Bronchial epithelial cell (primary cell): ENCODE data around the gene FHIT. TPM values are rescaled to one million over a fixed set of nuclear protein-coding genes. Genes with fewer than 3 reads are reported as not detected.

ENCODE experiments used
- DNase-seq: peaks from one replicate; pipeline ENCODE4 v3.0.0-alpha.2; 2010; ENCODE audit warnings: low read depth
- FAIRE-seq: peaks from 2 replicates; lab custom pipeline; 2011; peaks lifted over from hg19 to GRCh38; lab: Jason Lieb, UNC
- H3K27me3 ChIP-seq: 2 replicates; pipeline ENCODE4 v1.5.1; 2011; ENCODE audit warnings: low read length; ENCODE audit not compliant: control insufficient read depth, insufficient read depth
- H3K36me3 ChIP-seq: 2 replicates; pipeline ENCODE4 v1.5.1; 2011; ENCODE audit warnings: low read length; ENCODE audit not compliant: control insufficient read depth, insufficient read depth
- H3K4me3 ChIP-seq: 2 replicates; pipeline ENCODE4 v1.5.1; 2011; ENCODE audit warnings: mild to moderate bottlenecking, low read depth, low read length, control low read depth
- CTCF ChIP-seq: IDR thresholded peaks from 2 replicates; pipeline ENCODE4 v1.5.1; 2011; ENCODE audit warnings: mild to moderate bottlenecking, moderate library complexity, low read length, control low read depth, inconsistent platforms; ENCODE audit not compliant: insufficient read depth, severe bottlenecking
- total RNA-seq: library from RNA; depleted of rRNA; stranded (reverse); fragments of >200 nt; gene quantifications from 2 replicates; pipeline ENCODE4 v1.2.1, GENCODE V29; 2014

Gene FHIT
- total RNA-seq, 1 donor from 2014 or later, result 1.6 TPM

GRCh38 chr3:59914251-59914650 is 1337.0 kb downstream of the FHIT start:
- no peak for DNase-seq

DNA sequence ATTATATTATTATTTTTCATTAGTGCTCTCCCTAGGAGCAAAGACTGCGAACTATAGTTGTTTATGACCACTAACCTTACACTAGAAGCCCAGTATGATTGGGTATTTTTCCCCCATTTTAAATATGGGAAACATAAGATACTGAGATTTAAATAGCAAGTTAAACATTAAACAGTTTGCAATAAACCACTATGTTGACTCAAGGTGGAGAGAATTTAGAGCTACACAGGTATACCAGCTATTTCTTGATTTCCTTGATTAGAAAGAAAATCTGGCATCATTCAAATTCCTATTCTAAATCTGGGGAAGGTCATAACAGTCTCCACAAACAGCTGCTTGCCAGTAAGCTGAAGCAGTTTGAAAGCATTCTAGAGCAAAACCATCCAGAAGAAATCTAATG is 1337.6 kb downstream of the FHIT start:
- no peak for TF ChIP-seq CTCF
- Histone ChIP-seq H3K4me3 (no peak overlapping the region), H3K27me3 (no peaks in the 10 kb centered on the region), H3K36me3 (no peaks in the 10 kb centered on the region)
- FAIRE-seq, result no peak
- no peak for DNase-seq

More at GRCh38 chr3:59914251-59914650, 1337.0 kb downstream of the FHIT start:
- TF ChIP-seq CTCF, result no peak
- Histone ChIP-seq H3K36me3 (no peaks in the 10 kb centered on the region), H3K4me3 (no peak overlapping the region), H3K27me3 (no peaks in the 10 kb centered on the region)
- FAIRE-seq, result no peak

DNA sequence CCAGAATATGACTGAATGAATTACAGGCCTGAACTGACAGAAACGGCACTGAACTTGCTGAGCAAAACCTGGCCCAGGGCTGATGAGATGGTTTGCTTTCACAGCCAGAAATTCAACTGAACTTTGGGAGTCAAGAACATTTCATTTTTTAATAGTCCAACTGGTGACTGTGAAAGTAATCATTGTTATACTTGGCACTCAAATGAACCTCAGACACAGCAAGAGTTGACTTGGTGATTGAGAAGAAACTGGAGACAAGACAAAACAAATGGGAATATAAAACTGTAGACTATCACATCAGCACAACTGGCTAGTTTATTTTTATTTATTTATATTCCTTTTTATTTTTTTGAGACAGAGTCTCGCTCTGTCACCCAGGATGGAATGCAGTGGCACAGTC is 1342.6 kb downstream of the FHIT start:
- FAIRE-seq (no peak), DNase-seq (no peak)
- Histone ChIP-seq H3K4me3 (no peak overlapping the region), H3K36me3 (no peaks in the 10 kb centered on the region), H3K27me3 (no peaks in the 10 kb centered on the region)
- no peak for TF ChIP-seq CTCF

DNA sequence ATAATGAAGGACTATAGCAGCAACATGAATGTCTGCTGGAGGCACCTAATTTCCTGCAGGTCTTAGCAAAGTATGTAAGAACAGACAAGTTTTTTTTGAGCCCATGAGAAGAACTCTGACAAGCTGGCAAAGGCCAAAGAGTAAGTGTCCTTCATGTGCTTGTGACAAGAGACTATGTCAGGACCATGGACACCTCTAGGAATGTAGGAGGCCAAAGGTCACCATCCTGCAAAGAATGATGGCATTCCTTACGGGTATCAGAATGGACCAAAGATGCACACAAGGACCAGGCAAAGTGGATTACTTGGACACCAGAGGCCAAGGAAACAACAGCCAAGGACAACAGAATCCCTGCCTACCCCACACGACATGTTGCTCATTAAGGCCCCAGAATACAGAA is 1343.0 kb downstream of the FHIT start:
- DNase-seq (no peak), FAIRE-seq (no peak)
- no peak overlapping the region for H3K4me3 ChIP-seq

DNA sequence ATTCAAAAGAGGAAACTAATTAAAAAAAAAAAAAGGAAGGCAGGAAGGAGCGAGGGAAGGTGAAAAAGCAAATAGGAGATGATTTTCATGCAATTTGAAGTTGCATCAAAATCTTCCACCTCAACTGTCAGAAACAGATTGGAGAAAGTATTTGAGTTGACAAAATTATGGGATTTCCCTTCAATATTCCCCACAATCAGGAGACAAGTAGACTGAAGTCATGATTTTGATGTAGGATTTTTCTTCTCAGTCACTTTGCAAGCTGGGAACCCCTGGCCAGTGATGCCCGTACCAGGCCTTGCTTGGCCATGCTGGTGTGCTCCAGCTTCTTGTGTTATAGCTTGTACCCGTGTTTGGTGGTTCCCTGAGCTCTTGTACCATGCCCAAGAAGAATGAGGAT is 1347.0 kb downstream of the FHIT start:
- Histone ChIP-seq H3K36me3 (no peaks in the 10 kb centered on the region), H3K27me3 (no peaks in the 10 kb centered on the region), H3K4me3 (no peak overlapping the region)
- TF ChIP-seq CTCF, result no peak
- DNase-seq (no peak), FAIRE-seq (no peak)

More for the DNA sequence above, 1343.0 kb downstream of the FHIT start:
- no peak for TF ChIP-seq CTCF
- Histone ChIP-seq H3K27me3 (no peaks in the 10 kb centered on the region), H3K36me3 (no peaks in the 10 kb centered on the region)

DNA sequence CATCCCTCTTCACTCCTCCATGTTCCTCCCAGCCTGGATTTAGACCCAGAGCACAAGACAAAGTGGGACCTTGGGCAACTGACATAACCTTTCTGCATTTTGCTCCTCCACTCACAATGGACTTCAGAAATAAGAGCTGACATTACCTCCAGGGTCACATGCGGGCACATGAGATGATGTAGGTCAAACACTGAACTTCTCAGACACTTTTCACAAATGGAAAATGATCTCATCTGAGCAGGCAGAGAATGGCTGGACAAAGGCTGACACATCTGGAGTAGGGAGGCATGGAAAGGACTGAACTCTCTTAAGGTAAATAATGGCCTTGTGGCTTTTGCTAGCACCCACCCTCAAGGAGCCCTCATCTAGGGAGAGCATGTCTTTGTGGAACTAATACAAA is 1352.2 kb downstream of the FHIT start:
- no peak for TF ChIP-seq CTCF
- no peaks in the 10 kb centered on the region for H3K27me3 ChIP-seq
- H3K36me3 ChIP-seq, result no peaks in the 10 kb centered on the region
- FAIRE-seq, result no peak
- H3K4me3 ChIP-seq, result no peak overlapping the region
- no peak for DNase-seq
